Frontal cortex (tissue), 4 donors: ENCODE results near the gene EPN2. TPM values are rescaled to one million over a fixed set of nuclear protein-coding genes. Genes with fewer than 3 reads are reported as not detected.
"Not testable (repeated sequence)": the region's sequence is repeated elsewhere in the genome, so short reads cannot be mapped to it uniquely, and the experiment has no call there.

Experiments
- DNase-seq, 2 donors: peaks; one replicate each; pipeline ENCODE4 v3.0.0; 2012; ENCODE audit warnings: low spot score in 2 of 2
- FAIRE-seq: peaks from 2 replicates; lab custom pipeline; 2012; peaks lifted over from hg19 to GRCh38; lab: Jason Lieb, UNC
- total RNA-seq: library from RNA; depleted of rRNA; stranded (reverse); fragments of >200 nt; gene quantifications from one replicate; pipeline ENCODE4 v1.2.3, GENCODE V29; 2014
- donor health status: control.
- donor health status: control.
- donor health status: control.

EPN2 gene
- total RNA-seq, 1 donor from 2014 or later: 53.0 TPM

DNA sequence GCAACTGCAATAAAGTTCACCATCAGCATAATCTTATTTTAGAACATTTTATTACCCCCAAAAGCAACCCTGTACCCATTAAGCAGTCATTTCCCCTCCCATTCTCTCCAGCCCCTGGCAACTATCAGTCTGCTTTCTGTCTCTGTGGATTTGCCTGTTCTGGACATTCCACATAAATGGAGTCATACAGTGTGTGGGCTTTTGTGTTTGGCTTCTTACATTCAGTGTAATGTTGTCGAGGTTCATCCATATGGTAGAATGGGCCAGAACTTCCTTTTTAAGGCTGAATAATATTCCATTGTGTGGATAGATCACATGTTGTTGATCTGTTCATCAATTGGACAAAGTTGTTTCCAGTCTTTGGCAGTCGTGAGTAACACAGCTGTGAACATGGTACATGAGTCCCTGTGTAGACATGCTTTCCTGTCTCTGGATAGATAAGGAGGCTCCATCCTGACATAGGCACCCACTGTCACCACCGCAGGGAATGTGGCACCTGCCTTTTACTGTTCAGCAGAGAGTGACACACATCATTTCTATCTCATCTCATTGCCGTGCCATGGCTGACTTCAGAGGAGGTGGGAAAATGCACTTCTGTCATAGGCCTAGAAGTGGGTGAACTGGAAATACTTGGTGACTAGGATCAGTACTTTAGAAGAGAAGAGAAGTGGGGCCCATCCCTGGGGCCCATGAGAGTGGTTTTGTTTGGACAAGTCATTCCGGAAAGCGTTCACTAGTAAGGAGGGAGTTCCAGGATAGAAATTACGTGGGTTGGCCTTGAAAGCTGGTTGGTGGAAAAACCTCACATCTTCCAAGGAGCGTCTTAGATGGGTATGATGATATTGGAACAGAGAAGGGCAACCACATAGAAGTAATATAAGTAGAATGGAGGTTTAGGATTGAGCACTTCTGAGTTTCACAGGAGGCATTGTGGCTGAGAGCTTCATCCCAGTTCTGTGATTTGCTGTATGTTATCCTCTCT, 25.8 kb downstream of the EPN2 start:
- DNase-seq: no peak
- FAIRE-seq: no peak

DNA sequence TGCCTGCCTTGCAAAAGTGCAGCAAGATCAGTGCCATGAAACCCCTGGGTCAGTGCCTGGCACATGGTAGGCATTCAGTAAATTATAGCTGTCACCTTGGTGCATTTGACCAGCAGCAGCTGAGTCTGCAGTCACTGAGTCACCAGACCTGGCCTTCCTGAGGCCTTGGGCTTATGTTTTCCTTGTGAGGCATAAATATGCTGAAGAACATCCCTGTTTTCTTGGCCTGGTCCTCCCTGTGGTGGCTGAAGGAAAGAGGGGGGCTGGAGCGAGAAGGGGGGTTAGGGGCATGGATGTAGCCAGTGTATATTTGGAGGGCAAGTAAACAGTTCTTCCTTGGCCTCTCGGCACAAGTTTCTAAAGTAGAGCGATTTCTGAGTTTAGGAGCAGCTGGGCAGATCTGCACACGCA, 26.5 kb downstream of the EPN2 start:
- FAIRE-seq: no peak
- no peak for DNase-seq

DNA sequence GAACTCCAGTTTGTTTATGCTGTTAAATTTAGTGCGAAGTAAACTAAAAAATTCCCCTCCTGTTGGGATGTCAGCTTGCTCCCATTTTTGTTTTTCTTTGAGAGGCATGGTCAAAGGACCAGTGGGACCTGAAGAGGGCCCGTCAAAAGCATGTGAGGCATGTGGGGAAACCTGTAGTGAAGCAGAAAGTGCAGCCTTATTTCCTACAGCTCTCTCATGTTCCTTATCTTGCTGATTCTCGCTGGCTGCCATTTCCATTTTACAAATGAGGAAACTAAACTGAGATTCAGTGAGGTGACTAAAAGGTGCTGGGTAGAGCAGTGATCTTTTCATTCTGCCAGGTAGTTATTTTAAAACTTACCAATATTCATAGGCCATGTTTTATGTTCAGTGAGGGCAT, 27.1 kb downstream of the EPN2 start:
- no peak for FAIRE-seq
- no peak for DNase-seq

DNA sequence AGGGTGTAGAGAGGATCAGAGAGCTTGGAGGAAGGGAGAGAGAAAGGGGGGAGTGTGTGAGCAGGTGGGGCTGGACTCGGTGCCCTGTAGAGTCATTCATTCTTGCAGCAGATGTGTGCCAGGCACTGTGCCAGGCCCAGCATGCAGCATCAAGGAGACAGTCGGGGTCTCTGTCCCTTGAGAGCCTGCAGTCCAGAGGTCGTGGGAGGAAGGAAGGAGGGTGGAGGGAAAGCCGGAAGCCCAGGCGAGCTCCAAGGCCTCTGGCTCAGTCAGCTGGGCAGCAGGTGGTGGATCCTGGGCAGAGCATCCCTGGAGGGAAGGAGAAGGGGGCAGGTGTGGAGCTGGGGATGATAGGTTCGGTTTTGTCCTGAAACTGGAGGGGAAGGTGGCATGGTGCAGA, 27.5 kb downstream of the EPN2 start:
- DNase-seq: no peak
- FAIRE-seq: no peak

DNA sequence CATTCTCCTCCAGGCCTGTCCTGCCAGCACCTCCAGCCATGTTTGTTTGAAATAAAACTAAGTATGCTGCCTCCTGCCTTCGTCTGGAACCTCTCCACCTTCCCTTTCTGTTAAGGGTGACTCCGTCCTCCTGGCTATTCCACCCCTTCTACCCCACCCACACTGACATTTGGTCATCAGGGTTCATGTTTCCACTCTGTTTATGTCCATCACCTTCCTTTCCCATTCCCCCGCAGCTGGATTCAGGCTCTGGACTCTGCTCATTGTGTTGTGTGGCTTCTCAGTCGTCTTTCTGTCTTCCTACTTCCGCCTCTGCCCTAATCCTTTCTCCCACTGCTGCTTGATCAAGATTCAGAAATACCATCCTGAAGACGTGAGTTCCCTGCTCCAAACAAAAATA, 28.6 kb downstream of the EPN2 start:
- no peak for FAIRE-seq
- no peak for DNase-seq

DNA sequence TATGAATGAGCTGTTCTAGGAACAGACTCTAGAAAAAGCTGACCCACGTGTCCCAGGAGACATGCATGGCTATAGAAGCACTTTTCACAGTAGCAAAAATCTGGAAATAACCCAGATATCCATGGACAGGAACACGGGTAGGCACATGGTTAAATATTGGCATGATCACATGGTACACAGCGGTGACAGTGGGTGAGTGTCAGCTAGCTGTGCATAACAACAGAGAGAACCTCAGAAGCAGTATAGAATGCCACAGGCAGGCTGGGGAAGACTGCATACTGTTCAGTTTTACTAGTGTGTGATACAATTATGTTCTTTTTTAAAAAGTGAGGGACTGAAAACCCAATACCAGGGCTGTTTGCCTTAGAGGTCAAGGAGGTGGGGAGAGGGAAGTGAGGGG, 31.4 kb downstream of the EPN2 start:
- no peak for DNase-seq
- FAIRE-seq: no peak

DNA sequence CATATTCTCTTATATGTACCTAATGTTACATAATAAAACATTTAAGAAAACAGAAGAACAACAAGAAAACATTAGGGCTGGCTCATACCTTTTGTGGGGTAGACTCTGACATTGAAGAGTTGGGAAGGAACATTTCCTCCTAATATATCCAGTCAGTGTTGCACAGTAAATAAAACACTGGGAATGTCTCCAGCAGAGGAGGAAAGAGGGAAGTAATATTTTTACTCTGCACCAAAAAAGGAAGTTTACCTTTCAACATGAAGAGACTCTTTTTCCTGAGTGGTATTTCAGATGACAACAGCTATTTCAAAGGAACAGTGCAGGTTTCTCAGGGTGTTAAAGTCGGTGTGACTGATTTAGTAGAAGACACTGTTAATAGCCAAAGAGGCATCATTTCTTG, 31.9 kb downstream of the EPN2 start:
- DNase-seq (no peak), FAIRE-seq (no peak)

DNA sequence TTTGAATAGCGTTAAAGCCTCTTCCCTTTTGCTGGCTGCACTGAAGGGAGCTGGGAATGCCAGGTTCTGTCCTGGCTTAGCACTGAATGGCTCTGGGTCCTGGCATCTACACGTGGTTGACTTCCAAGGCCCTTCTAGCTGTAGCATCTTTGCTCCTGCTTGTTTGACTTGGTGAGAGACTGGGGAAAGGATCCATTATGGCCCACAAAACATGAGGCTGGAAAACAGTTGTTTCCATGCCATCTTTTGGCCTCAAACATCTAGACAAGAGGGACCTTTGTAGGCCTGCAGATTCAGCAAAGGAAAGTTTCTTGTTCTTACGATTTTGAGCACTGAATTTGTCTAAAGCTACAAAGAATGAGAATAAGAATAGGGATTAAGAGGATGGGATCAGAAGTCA, 32.5 kb downstream of the EPN2 start:
- DNase-seq (no peak), FAIRE-seq (no peak)

DNA sequence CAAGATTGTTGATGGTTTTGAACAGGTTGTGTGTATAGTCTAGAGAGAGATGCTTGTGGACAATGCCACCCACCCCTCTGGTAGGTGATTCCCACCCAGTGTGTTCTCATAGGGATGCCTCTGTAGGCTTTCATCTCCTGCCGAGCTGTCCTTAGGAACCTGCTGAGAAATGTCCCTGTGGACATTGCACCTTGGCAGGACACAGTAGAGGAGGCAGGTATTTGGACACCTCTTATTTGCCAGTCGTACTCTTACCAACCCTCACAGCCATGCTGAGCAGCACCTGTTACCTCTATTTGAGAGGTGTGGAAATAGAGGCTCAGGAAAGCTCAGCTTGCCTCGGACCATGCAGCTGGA, 33.2 kb downstream of the EPN2 start:
- DNase-seq (no peak), FAIRE-seq (no peak)

DNA sequence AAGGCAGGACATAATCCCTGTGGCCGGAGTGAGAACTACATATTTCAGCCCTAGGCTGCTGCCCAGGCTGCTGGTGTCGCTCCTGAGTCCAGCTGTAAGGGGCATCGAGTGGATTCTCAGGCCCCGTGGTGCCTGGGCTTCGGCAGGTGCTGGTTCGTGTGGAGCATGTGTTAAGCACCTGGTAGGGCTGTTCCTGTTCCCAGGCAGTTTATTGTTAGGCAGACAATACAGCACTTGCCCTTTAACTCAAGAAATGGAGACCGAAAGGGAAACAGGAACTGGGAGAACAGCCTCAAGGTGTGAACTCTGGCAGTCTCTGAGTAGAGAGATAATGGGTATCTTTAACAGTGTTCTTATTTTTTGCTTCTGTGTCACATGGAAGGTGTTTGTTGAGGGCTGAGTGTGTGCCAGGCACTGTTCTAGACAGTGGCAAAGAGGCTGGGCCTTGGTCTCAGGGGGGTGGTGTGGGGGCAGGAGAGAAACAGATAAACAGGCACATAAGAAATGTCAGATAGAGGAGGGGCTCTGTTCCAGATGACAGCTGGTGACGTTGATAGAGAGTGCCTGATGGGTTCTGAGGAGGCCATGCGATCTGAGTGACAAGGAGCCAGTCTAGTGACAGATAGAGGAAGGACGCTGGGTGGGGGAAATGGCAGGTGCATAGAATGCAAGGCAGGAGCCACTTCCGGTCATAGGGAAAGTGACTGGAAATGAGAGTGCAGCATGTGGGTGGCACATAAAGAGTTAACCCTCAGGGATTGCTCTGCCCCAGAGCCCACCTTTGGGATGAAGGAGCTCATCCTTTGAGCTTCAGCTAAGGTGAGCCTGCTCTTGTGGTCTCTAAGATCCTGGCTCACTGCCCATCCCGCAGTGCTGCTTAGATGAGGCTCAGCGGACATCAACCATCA, 33.8 kb downstream of the EPN2 start:
- no peak for DNase-seq
- no peak for FAIRE-seq

DNA sequence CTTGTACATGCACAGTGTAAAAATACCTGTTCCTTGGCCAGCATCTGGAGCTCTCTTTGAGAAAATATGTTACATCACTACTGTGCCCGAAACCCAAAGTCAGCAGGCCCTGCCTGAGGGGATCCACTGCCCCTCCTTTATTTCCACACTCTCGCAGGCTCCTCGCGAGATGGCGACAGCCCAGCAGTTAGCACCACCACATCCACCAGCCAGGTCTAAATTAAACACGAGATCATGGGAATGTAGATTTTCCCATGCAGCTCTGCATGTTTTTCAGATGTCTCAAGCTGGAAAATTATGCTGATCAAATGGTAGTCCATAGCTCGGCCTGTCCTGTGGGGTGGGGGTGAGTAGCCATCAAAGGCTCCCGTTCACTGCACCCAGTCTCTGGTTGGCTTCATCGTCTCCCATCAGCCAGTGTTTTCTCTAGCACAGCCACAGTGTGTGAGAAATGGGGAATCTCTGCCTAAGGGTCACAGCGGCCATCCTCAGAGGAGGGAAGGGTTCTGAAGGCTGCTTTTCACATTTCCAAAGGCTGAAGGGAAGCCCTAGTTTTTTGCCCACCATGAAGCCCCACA, 34.7 kb downstream of the EPN2 start:
- FAIRE-seq (no peak), DNase-seq (no peak)

DNA sequence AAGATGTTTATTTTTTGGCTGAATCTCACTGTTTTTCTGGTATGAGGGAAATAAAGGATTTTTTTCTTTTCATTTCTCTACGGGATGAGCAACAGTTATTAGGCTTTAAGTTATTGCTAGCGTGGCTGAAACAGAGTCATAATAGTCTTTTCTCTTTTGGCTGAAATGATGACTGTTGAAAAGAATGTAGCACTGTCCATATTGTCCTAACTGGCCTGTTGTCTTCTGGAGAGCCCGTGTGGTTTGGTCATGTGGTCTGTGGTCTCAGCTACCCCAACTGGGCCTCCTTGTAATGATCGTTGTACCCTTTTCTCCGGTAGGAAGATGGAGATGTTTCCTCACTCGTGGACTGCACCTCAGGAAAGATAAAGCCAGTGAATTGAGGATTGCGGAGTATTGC, 36.6 kb downstream of the EPN2 start:
- FAIRE-seq (no peak), DNase-seq (no peak)

DNA sequence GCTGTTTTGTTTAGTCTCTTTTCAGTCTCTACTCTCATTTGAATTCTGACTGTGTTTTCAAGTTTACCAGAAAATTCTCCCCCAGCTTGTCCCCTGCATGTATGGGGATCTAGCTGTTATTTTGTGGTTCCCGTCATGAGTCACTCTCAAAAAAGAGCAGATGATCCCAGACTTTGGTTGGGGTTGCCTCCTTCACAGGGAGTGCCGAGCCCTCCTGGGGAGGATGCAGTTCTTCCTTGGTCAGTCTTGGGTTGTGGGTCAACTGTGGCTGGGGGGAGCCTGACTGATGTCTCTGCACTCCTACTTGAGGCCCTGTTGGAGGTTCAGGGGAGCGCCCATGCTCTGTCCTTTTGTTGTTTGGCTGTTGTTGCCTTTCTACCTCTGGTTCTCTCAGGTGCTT, 37.7 kb downstream of the EPN2 start:
- DNase-seq (no peak), FAIRE-seq (no peak)

DNA sequence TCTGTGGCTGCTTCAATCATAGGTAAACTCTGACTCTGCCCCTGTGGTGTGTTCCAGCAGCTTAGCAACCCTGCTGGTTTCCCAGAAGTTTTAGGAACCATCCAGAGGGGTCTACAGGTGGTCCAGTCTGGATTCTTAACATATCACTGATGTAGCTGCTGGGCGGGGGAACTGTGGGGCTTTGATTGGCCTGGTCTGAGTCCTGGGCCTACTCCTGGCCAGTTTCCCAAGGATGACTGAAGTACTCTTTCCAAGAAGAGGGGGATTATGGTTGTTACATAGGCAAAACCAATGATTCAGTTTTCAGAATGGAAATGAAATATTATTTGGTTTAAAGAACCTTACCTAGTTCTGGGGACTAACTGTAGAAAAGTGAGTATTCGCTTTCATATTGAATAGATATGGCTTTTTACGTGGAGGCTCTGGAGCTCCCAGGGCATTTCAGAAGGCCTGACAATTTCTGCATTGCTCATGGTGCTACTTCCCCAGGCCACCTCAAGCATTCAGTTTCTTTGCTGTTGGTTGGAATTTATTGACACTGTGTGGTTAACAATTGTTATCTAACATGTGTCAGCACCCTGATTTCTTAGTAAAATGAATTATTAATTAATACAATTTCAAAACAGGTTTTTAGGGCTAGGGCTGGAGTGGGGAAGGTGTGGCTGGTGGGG, 38.4 kb downstream of the EPN2 start:
- DNase-seq (no peak), FAIRE-seq (no peak)

DNA sequence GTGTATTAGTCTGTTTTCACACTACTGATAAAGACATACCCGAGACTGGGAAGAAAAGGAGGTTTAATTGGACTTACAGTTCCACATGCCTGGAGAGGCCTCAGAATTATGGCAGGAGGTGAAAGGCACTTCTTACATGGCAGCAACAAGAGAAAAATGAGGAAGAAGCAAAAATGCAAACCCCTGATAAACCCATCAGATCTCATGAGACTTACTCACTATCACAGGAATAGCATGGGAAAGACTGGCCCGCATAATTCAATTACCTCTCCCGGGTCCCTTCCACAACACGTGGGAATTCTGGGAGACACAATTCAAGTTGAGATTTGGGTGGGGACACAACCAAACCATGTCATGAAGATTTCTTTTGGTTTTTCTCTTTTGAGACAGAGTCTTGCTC, 41.1 kb downstream of the EPN2 start:
- DNase-seq, FAIRE-seq: not testable (repeated sequence)

DNA sequence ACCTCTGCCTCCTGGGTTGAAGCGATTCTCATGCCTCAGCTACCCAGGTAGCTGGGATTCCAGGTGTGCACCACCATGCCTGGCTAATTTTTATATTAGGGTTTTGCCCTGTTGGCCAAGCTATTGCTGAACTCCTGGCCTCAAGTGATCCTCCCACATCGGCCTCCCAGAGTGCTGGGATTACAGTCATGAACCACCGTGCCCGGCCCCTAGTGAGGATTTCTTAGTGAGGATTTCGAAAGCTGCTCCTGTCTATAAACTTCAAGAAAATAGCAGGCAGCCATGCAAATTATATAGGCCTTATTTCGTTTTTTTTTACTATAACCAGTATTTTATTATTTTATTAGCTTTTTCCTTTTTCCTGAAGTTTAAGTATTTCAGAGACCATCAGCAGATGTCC, 41.6 kb downstream of the EPN2 start:
- DNase-seq: no peak
- no peak for FAIRE-seq

DNA sequence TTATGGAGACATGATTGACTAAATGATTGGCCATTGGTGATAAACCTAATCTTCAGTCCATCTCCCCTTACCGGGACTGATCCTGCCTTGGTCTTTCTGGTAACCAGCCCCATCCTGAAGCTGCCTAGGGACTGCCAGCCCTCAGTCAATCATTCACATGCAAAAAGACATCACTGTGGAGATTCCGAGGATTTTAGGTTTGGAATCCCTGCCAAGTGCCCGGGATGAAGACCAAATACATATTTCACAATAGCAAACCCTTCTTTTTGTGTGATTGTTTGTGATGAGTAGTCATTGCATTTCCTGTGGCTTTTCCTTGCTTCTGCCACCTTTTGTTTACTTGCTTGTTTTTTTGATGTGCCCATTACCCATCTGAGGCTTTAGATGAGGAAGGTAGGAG, 44.0 kb downstream of the EPN2 start:
- DNase-seq: no peak
- no peak for FAIRE-seq

DNA sequence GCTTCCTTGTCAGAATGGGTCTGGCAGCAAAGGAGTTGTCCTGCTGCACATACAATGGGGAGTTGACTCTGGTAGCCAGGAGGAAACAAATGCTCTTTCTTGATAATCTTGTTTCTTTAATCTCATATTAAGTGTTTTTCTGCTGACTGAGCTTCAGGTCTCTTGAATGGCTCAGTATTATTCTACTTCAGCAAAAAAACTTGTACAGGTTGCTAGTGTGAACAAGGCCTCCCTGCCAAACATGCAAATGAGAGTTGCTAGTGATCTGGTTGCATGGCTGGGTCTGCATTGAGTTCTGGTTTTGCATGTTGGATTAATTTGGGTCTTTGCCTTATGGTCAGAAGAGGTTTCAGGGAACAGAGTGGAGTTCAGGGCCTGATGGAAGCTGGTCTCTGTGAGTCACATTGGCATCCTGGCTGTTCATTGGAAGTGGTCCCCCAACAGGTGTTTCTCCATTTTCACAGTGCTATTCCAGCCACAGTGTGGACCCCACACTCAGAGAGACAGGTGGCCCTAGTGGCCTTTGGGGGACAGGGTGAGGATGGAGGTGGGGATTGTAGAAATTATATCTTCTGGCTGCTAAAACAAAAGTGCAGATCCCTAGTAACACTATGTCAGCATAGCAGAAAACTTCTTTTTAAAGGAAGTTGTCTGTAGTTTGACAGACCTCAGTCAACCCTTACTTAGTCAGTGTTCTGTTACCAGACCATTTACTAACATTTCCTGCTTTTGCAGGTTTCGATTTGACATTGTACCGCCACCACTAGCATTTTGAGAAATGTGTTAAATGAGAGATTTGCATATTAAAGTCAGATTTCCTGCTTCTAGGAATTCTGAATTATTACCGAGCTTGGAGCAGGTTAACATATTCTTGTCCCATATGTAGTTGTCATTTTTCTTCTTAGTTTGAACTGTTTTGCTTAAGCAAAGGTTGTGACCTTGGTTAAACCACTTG, 47.1 kb downstream of the EPN2 start:
- FAIRE-seq: no peak
- no peak for DNase-seq
